ENCODE data around the gene KLRD1. TPM values are rescaled to one million over a fixed set of nuclear protein-coding genes. Genes with fewer than 3 reads are reported as not detected.

The KLRD1 gene
- total and polyA plus RNA-seq, 2 experiments from 2014 or later, result 0.30 to 0.70 TPM

- peaks cover 45% of the 10 kb centered on the region for H3K4me1 ChIP-seq (ENCODE audit: insufficient read depth)
- no peak overlapping the region for H3K4me3 ChIP-seq
These were observed 55.4 kb downstream of the KLRD1 start for GRCh38 chr12:10362828-10363657.

GRCh38 chr12:10363658-10363913, 55.9 kb downstream of the KLRD1 start:
- peaks cover 45% of the 10 kb centered on the region for H3K4me1 ChIP-seq (ENCODE audit: insufficient read depth)
- no peak for DNase-seq (ENCODE audit: low spot score)
- no peaks in the 10 kb centered on the region for H3K9me2 ChIP-seq (replicated peaks; ENCODE audit: insufficient read depth)
- H4K20me1 ChIP-seq (ENCODE audit: insufficient read depth, poor library complexity, severe bottlenecking), result no peaks in the 10 kb centered on the region
- H3K9me3 ChIP-seq (ENCODE audit: low read depth), result no peaks in the 10 kb centered on the region
- H3K27me3 ChIP-seq, result no peaks in the 10 kb centered on the region
- peak overlapping the region; percentile 37 for H3K4me3 ChIP-seq
- TF ChIP-seq EZH2phosphoT487 (IDR thresholded peaks at IDR 0.05; ENCODE audit: low read depth, severe bottlenecking, unreplicated experiment), result no peak
- no peak for TF ChIP-seq CTCF (IDR thresholded peaks at IDR 0.05; ENCODE audit: poor library complexity)
- TF ChIP-seq EZH2 (IDR thresholded peaks at IDR 0.05; ENCODE audit: borderline replicate concordance), result no peak
- H3K79me2 ChIP-seq, result peaks cover 3% of the 10 kb centered on the region
- WGBS (ENCODE audit: low lambda C conversion rate, missing lambda C conversion rate), result 27% methylated on average over 5 of the region's 5 CpGs
- peak overlapping the region; percentile 83 for H2AFZ ChIP-seq
- peak overlapping the region; percentile 81 for H3K4me2 ChIP-seq
- H3K36me3 ChIP-seq (replicated peaks; ENCODE audit: insufficient read depth, low read depth), result no peaks in the 10 kb centered on the region
- peak overlapping the region; percentile 95 for H3K27ac ChIP-seq

More at GRCh38 chr12:10362828-10363657, 55.4 kb downstream of the KLRD1 start:
- no peaks in the 10 kb centered on the region for H3K36me3 ChIP-seq (replicated peaks; ENCODE audit: insufficient read depth, low read depth)
- H2AFZ ChIP-seq, result peak overlapping the region; percentile 83
- DNase-seq (ENCODE audit: low spot score), result no peak
- H3K79me2 ChIP-seq, result peaks cover 3% of the 10 kb centered on the region
- 23% methylated on average over 9 of the region's 9 CpGs for whole genome bisulfite sequencing (ENCODE audit: low lambda C conversion rate, missing lambda C conversion rate)
- H4K20me1 ChIP-seq (ENCODE audit: insufficient read depth, poor library complexity, severe bottlenecking), result no peaks in the 10 kb centered on the region
- no peaks in the 10 kb centered on the region for H3K9me2 ChIP-seq (replicated peaks; ENCODE audit: insufficient read depth)
- TF ChIP-seq EZH2 (IDR thresholded peaks at IDR 0.05; ENCODE audit: borderline replicate concordance) (no peak), EZH2phosphoT487 (IDR thresholded peaks at IDR 0.05; ENCODE audit: low read depth, severe bottlenecking, unreplicated experiment) (no peak), CTCF (IDR thresholded peaks at IDR 0.05; ENCODE audit: poor library complexity) (no peak)
- H3K9me3 ChIP-seq (ENCODE audit: low read depth), result no peaks in the 10 kb centered on the region
- H3K27ac ChIP-seq, result peak overlapping the region; percentile 95
- no peaks in the 10 kb centered on the region for H3K27me3 ChIP-seq
- H3K4me2 ChIP-seq, result peak overlapping the region; percentile 81

- Histone ChIP-seq H2AFZ (peak overlapping the region; percentile 83), H3K9me2 (replicated peaks; ENCODE audit: insufficient read depth) (no peaks in the 10 kb centered on the region), H3K79me2 (peaks cover 3% of the 10 kb centered on the region), H3K27me3 (no peaks in the 10 kb centered on the region), H3K9me3 (ENCODE audit: low read depth) (no peaks in the 10 kb centered on the region), H3K4me2 (peak overlapping the region; percentile 81), H3K4me3 (peak overlapping the region; percentile 37), H4K20me1 (ENCODE audit: insufficient read depth, poor library complexity, severe bottlenecking) (no peaks in the 10 kb centered on the region), H3K4me1 (ENCODE audit: insufficient read depth) (peaks cover 45% of the 10 kb centered on the region), H3K36me3 (replicated peaks; ENCODE audit: insufficient read depth, low read depth) (no peaks in the 10 kb centered on the region), H3K27ac (peak overlapping the region; percentile 95)
- WGBS (ENCODE audit: low lambda C conversion rate, missing lambda C conversion rate), result 16% methylated on average over 19 of the region's 19 CpGs
- DNase-seq (ENCODE audit: low spot score), result peak; percentile 60
- TF ChIP-seq EZH2phosphoT487 (IDR thresholded peaks at IDR 0.05; ENCODE audit: low read depth, severe bottlenecking, unreplicated experiment) (no peak), CTCF (IDR thresholded peaks at IDR 0.05; ENCODE audit: poor library complexity) (no peak), EZH2 (IDR thresholded peaks at IDR 0.05; ENCODE audit: borderline replicate concordance) (no peak)
These were observed 56.5 kb downstream of the KLRD1 start for GRCh38 chr12:10363914-10364814.
